Psoas muscle (tissue), 8 donors: ENCODE results near the gene UBAP1. TPM values are rescaled to one million over a fixed set of nuclear protein-coding genes. Genes with fewer than 3 reads are reported as not detected.

Source experiments
- ATAC-seq, 4 donors: fragments of 200-7000 bp; cut with Tn5 transposase; one replicate each; pipeline ENCODE4 v1.9.1; 2020; ENCODE audit warnings: moderate library complexity in 3 of 4, mild to moderate bottlenecking in 2 of 4
- DNase-seq, 2 donors: peaks; one replicate each; pipeline ENCODE4 v3.0.0-alpha.2; 2020
- H3K27ac ChIP-seq: fragments of 200-600 bp; one replicate; pipeline ENCODE4 v1.8.0; 2022
- H3K27me3 ChIP-seq, 3 donors: fragments of 200-600 bp in 1 of 3; one replicate each; pipeline versions ENCODE4 v1.6.1 to v1.8.0; 2013 to 2022; ENCODE audit warnings: low read length in 2 of 3, mild to moderate bottlenecking in 2 of 3, moderate library complexity in 1 of 3; ENCODE audit not compliant: insufficient read depth in 3 of 3
- H3K36me3 ChIP-seq, 2 donors: fragments of 200-600 bp in 1 of 2; one replicate each; pipeline versions ENCODE4 v1.6.1 to v1.8.0; 2013 to 2022; ENCODE audit warnings: low read depth in 1 of 2, mild to moderate bottlenecking in 1 of 2, moderate library complexity in 1 of 2; ENCODE audit not compliant: insufficient read depth in 1 of 2
- H3K4me1 ChIP-seq: fragments of 200-600 bp; one replicate; pipeline ENCODE4 v1.8.0; 2022
- H3K4me3 ChIP-seq: fragments of 200-600 bp; one replicate; pipeline ENCODE4 v1.8.0; 2022; ENCODE audit warnings: mild to moderate bottlenecking
- H3K9me3 ChIP-seq: fragments of 200-600 bp; one replicate; pipeline ENCODE4 v1.8.0; 2022
- CTCF ChIP-seq: fragments of 200-600 bp; IDR thresholded peaks from one replicate; pipeline ENCODE4 v1.8.0; 2022; ENCODE audit warnings: antibody characterized with exemption
- WGBS, 3 donors: extraction: QIAGEN DNeasy Blood & Tissue Kit; methylation state at CpG; one replicate each; pipeline versions ENCODE4 v1.1.6 to v1.1.7; 2013; 5-methylcytosine and 5-hydroxymethylcytosine counted together
- intact Hi-C, 2 donors: fragments of 100-400 bp; cut with DNase I; formaldehyde crosslinking; loops; one replicate each; pipeline versions ENCODE4 v1.11.0 to v1.14.2; 2022
- polyA plus RNA-seq, 3 donors: library from polyadenylated mRNA; stranded (reverse); fragments of 200-250 nt; gene quantifications; one replicate each; pipeline ENCODE4 v1.2.3, GENCODE V29; 2013
- total RNA-seq, 4 donors: library from RNA; stranded (reverse); fragmentation: NEBNext Ultra II Directional in 2 of 4; extraction: Animal tissue kit (Norgen Biotek cat#: 25700) in 2 of 4; gene quantifications; one replicate each; pipeline versions ENCODE4 v1.2.1 to v1.2.4, GENCODE V29; 2021 to 2023
- donor health status: healthy with polysubstance abuse.
- donor health status: DM: no; HTN: no; CAD: no; lungs with moderate emphysema.
- donor health status: Bipolar disorder and iron deficiency.
- donor health status: healthy.
- donor health status: DM: yes; HTN: yes; CAD: no.
- donor health status: DM: no; HTN: no; CAD: no.
- donor health status: DM: no; HTN: no; CAD: no.
- donor health status: DM: yes; HTN: yes; CAD: no.

Gene UBAP1
- total and polyA plus RNA-seq, 7 donors = 55.8 to 203 (median 89.6) TPM

- H3K27ac ChIP-seq = peak overlapping the region; percentile 83
- WGBS, 3 donors = 55 to 61% (median 59%) methylated on average over 17 of the region's 17 CpGs
- ATAC-seq (no peak), DNase-seq (no peak)
- peak overlapping the region; percentile 78 for H3K4me3 ChIP-seq
- no peak for TF ChIP-seq CTCF
- peaks cover 4% of the 10 kb centered on the region for H3K4me1 ChIP-seq
- intact Hi-C loops = loop anchor here (2.0 to 5.0 kb wide), 3 partner anchors 51 to 74 kb away; partner anchors contain the start of gene DCAF12 (in 2 of the 2)
- no peaks in the 10 kb centered on the region for H3K27me3 ChIP-seq
- no peaks in the 10 kb centered on the region for H3K9me3 ChIP-seq
- H3K36me3 ChIP-seq = no peaks in the 10 kb centered on the region
These were observed 1.0 kb upstream of the UBAP1 start for GRCh38 chr9:34177593-34178435.

- intact Hi-C loops = loop anchor here (2.0 to 5.0 kb wide), 3 partner anchors 52 to 73 kb away; partner anchors contain the start of gene DCAF12 (in 2 of the 2)
- 4 to 8% (median 5%) methylated on average over 30 of the region's 30 CpGs for WGBS, 3 donors
These were observed 632 bp downstream of the UBAP1 start for GRCh38 chr9:34179213-34180136.

GRCh38 chr9:34185778-34186551 lies 7.1 kb downstream of the UBAP1 start:
- WGBS, 3 donors = 24 to 44% (median 25%) methylated on average over 3 of the region's 3 CpGs
- Histone ChIP-seq H3K27me3 (no peaks in the 10 kb centered on the region), H3K9me3 (no peaks in the 10 kb centered on the region), H3K4me3 (peak overlapping the region; percentile 16), H3K27ac (peak overlapping the region; percentile 86), H3K36me3 (peaks cover 0 to 14% of the 10 kb centered on the region in 2 donors), H3K4me1 (peaks cover 38% of the 10 kb centered on the region)
- intact Hi-C loops = loop anchor here in 1 of 2 donors (5.0 kb wide), 1 partner anchor 56 kb away; no protein-coding TSS in a partner anchor
- no peak for DNase-seq
- TF ChIP-seq CTCF = no peak
- ATAC-seq = peak; percentile 89 to 94 (median 93)

More at GRCh38 chr9:34179213-34180136, 632 bp downstream of the UBAP1 start:
- Histone ChIP-seq H3K36me3 (peaks cover 0 to 6% of the 10 kb centered on the region in 2 donors), H3K27me3 (no peaks in the 10 kb centered on the region), H3K4me1 (peaks cover 4% of the 10 kb centered on the region), H3K4me3 (peak overlapping the region; percentile 78), H3K9me3 (no peaks in the 10 kb centered on the region), H3K27ac (peak overlapping the region; percentile 83)
- DNase-seq = no peak
- no peak for TF ChIP-seq CTCF
- ATAC-seq = peak; percentile 52 to 67 (median 56)

- ATAC-seq (no peak), DNase-seq (no peak)
- H3K9me3 ChIP-seq = no peaks in the 10 kb centered on the region
- peaks cover 54% of the 10 kb centered on the region for H3K4me1 ChIP-seq
- H3K4me3 ChIP-seq = no peak overlapping the region
- intact Hi-C loops = loop anchor here in 1 of 2 donors (5.0 kb wide), 1 partner anchor 54 kb away; no protein-coding TSS in a partner anchor
- no peak for TF ChIP-seq CTCF
- WGBS, 3 donors = 71 to 91% (median 76%) methylated on average over 1 of the region's 1 CpG
- peak overlapping the region; percentile 86 for H3K27ac ChIP-seq
- H3K36me3 ChIP-seq = peaks cover 0 to 14% of the 10 kb centered on the region in 2 donors
- H3K27me3 ChIP-seq = no peaks in the 10 kb centered on the region
These were observed 9.0 kb downstream of the UBAP1 start for GRCh38 chr9:34187891-34188240.
